HEK293T (cell line): Measurements from ENCODE around the gene DUSP3.
A peak's percentile ranks its signal among the peaks of the same experiment; 100 is the strongest.

Experiments
- CTCF ChIA-PET: fragments of 350-600 bp; formaldehyde crosslinking; extraction: SDS; loops from one replicate; lab custom pipeline; 2021; ENCODE audit warnings: antibody characterized with exemption, inconsistent platforms; lab: Yijun Ruan, JAX
- POLR2A ChIA-PET: fragments of 350-600 bp; formaldehyde crosslinking; extraction: SDS; loops from one replicate; lab custom pipeline; 2020; ENCODE audit warnings: antibody characterized with exemption, inconsistent platforms; lab: Yijun Ruan, JAX
- DNase-seq: peaks from one replicate; pipeline ENCODE4 v3.0.0; 2012; ENCODE audit warnings: mixed read lengths; ENCODE audit errors: extremely low spot score
- ARNT ChIP-seq: fragments of 450-650 bp; IDR thresholded peaks from 2 replicates; pipeline ENCODE4 v1.6.1; 2017; ENCODE audit warnings: mild to moderate bottlenecking
- BHLHE40 ChIP-seq: fragments of 450-650 bp; IDR thresholded peaks from 2 replicates; pipeline ENCODE4 v1.6.1; 2016; ENCODE audit warnings: mild to moderate bottlenecking, moderate library complexity, borderline replicate concordance
- CTBP1 ChIP-seq: fragments of 450-650 bp; IDR thresholded peaks from 2 replicates; pipeline ENCODE4 v1.6.1; 2016; ENCODE audit warnings: borderline replicate concordance
- ELF4 ChIP-seq: fragments of 450-650 bp; IDR thresholded peaks from 2 replicates; pipeline ENCODE4 v1.6.1; 2017; ENCODE audit warnings: antibody characterized with exemption
- FOXA1 ChIP-seq: fragments of 450-650 bp; IDR thresholded peaks from 2 replicates; pipeline ENCODE4 v1.6.1; 2016; ENCODE audit warnings: mild to moderate bottlenecking
- FOXK2 ChIP-seq: fragments of 450-650 bp; IDR thresholded peaks from 2 replicates; pipeline ENCODE4 v1.6.1; 2016; ENCODE audit warnings: mild to moderate bottlenecking
- FOXM1 ChIP-seq: fragments of 450-650 bp; IDR thresholded peaks from 2 replicates; pipeline ENCODE4 v1.6.1; 2017; ENCODE audit warnings: mild to moderate bottlenecking, borderline replicate concordance
- HDGF ChIP-seq: fragments of 450-650 bp; IDR thresholded peaks from 2 replicates; pipeline ENCODE4 v1.6.1; 2017; ENCODE audit warnings: antibody characterized with exemption, borderline replicate concordance
- L3MBTL2 ChIP-seq: fragments of 450-650 bp; conservative IDR thresholded peaks from 2 replicates; pipeline ENCODE4 v1.6.1; 2016; ENCODE audit warnings: mild to moderate bottlenecking
- LEF1 ChIP-seq: fragments of 450-650 bp; IDR thresholded peaks from 2 replicates; pipeline ENCODE4 v1.6.1; 2017; ENCODE audit warnings: mild to moderate bottlenecking, borderline replicate concordance
- NFRKB ChIP-seq: fragments of 450-650 bp; IDR thresholded peaks from 2 replicates; pipeline ENCODE4 v1.6.1; 2016; ENCODE audit warnings: mild to moderate bottlenecking, moderate library complexity
- PKNOX1 ChIP-seq: fragments of 450-650 bp; IDR thresholded peaks from 2 replicates; pipeline ENCODE4 v1.6.1; 2016
- SP1 ChIP-seq: fragments of 450-650 bp; IDR thresholded peaks from 2 replicates; pipeline ENCODE4 v1.6.1; 2017
- SUZ12 ChIP-seq: fragments of 450-650 bp; IDR thresholded peaks from 2 replicates; pipeline ENCODE4 v1.6.1; 2016; ENCODE audit warnings: mild to moderate bottlenecking
- TARDBP ChIP-seq: fragments of 450-650 bp; IDR thresholded peaks from 2 replicates; pipeline ENCODE4 v1.6.1; 2016
- ZNF384 ChIP-seq: fragments of 450-650 bp; IDR thresholded peaks from 2 replicates; pipeline ENCODE4 v1.6.1; 2016

DUSP3 gene

GRCh38 chr17:43778337-43779144 is at the start of gene DUSP3:
Gene DUSP3 (minus strand): TSS chr17:43778977. CDS start chr17:43778924, 53 bp downstream.
- CTCF ChIA-PET = interaction anchor here (0.6 to 0.8 kb wide), 2 partner anchors 83 to 100 kb away, joined by 3 to 5 read pairs; no protein-coding TSS in a partner anchor
- POLR2A ChIA-PET = interaction anchor here (0.7 to 1.6 kb wide), 11 partner anchors 11 to 359 kb away, joined by 3 to 7 read pairs (median 4); no protein-coding TSS in a partner anchor
- peak; percentile 89 for DNase-seq
- TF ChIP-seq FOXM1 = peak; percentile 77; the same call in 1 of the 2 replicates
- TF ChIP-seq FOXA1 = no peak
- peak; percentile 77 for TF ChIP-seq PKNOX1
- no peak for TF ChIP-seq SP1
- TF ChIP-seq SUZ12 = no peak
- TF ChIP-seq LEF1 = peak; percentile 32; the same call in 1 of the 2 replicates
- no peak for TF ChIP-seq HDGF
- peak; percentile 58 for TF ChIP-seq L3MBTL2
- TF ChIP-seq ELF4 = 0 out of 2 replicates have a peak, but pooled peaks have one; percentile 26
- TF ChIP-seq ARNT = 0 out of 2 replicates have a peak, but pooled peaks have one; percentile 28
- no peak for TF ChIP-seq CTBP1
- no peak for TF ChIP-seq TARDBP
- no peak for TF ChIP-seq NFRKB

DNA sequence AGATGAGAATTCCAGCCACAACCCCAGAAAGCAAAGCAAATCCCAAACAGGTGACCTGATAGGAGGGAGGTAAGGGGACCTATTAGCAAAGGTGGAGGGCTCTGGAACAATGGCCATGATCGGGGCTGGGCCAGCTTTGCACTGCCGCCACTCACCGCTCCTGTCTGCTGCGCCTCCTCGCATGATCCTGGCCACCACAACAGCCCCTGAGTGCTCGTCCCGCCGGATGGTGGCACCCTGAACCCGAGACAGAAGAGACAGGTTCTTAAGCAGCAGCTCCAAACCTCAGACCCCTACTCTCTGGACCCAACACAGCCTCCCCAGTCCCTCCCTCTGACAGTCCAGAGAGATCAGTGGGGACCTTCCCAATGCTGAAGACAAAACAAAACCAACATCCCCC is 48.8 kb upstream of the DUSP3 start:
- TF ChIP-seq FOXA1 (no peak), NFRKB (no peak), FOXK2 (no peak), ELF4 (no peak), CTBP1 (no peak), HDGF (no peak), TARDBP (no peak), ARNT (no peak), ZNF384 (no peak), SP1 (no peak), PKNOX1 (no peak), L3MBTL2 (no peak)
- no peak for DNase-seq
- CTCF ChIA-PET = no interaction called here
- POLR2A ChIA-PET = interaction anchor here (1.4 kb wide), 1 partner anchor 10 kb away, joined by 6 read pairs; no protein-coding TSS in a partner anchor

GRCh38 chr17:43826206-43826605 is 47.4 kb upstream of the DUSP3 start:
- POLR2A ChIA-PET = interaction anchor here (0.7 to 1.4 kb wide), 2 partner anchors 9 to 41 kb away, joined by 3 to 6 read pairs; no protein-coding TSS in a partner anchor
- CTCF ChIA-PET = no interaction called here
- DNase-seq = no peak
- no peak for TF ChIP-seq BHLHE40

- POLR2A ChIA-PET = no interaction called here
- no peak for TF ChIP-seq LEF1
- no peak for TF ChIP-seq ZNF384
- no peak for TF ChIP-seq FOXA1
- TF ChIP-seq L3MBTL2 = no peak
- no peak for TF ChIP-seq CTBP1
- no peak for TF ChIP-seq ARNT
- TF ChIP-seq HDGF = no peak
- no peak for TF ChIP-seq NFRKB
- no peak for TF ChIP-seq PKNOX1
- DNase-seq = no peak
- CTCF ChIA-PET = no interaction called here
These were observed 46.8 kb upstream of the DUSP3 start for GRCh38 chr17:43825567-43825966.

DNA sequence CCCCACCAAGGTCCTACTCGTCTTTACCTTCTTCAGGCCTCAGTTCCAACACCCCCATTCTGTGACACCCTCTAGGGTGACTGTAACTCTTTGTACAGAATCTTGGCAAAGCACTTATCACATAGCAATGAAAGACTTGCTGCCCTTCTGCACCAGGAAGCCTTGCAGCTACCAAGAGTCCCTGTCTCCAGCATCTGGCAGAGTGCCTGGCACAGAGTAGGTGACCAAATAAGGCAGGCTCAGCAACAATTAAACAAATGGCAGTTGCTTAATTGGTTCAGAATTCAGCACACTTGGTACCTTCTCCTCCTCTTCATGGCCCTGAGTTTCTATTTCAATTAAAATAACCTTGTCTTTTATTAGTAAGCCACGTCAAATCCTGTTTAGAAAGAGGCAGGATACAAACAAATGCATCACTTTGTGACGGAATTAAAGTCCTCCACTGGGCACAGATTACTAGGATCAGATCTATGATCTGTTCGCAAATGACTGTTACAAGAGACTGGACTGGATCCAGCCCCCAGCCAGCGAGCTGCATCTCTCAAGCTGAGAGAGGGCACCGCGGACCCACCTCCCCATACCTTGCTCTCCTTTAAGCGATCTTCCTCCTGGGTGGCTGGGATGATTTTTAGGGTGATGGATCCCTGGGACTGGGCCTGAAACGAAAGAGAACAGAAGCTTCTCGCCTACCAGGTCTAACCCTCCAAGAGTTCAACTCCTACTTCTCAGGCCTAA is 44.7 kb upstream of the DUSP3 start:
- CTCF ChIA-PET = no interaction called here
- DNase-seq = no peak
- TF ChIP-seq LEF1 (no peak), BHLHE40 (no peak), FOXM1 (no peak), FOXA1 (no peak), ELF4 (no peak), PKNOX1 (no peak), ARNT (no peak), HDGF (no peak), ZNF384 (no peak), SP1 (no peak), L3MBTL2 (no peak), FOXK2 (no peak), TARDBP (no peak), CTBP1 (no peak), SUZ12 (no peak), NFRKB (no peak)
- POLR2A ChIA-PET = interaction anchor here (1.2 kb wide), 1 partner anchor 17 kb away, joined by 3 read pairs; no protein-coding TSS in a partner anchor
